Hepatocyte (in vitro differentiated cells): ENCODE measurements around the gene SPAG16. TPM values are rescaled to one million over a fixed set of nuclear protein-coding genes. Genes with fewer than 3 reads are reported as not detected.

ENCODE experiments used
- DNase-seq: peaks from one replicate; pipeline ENCODE4 v3.0.0-alpha.2; 2016; ENCODE audit warnings: low spot score
- H2AFZ ChIP-seq: fragments of 200-600 bp; sonication (generic); 2 replicates; pipeline ENCODE4 v1.6.0; 2016; ENCODE audit warnings: antibody characterized with exemption, mild to moderate bottlenecking
- H3K27ac ChIP-seq: fragments of 200-600 bp; sonication (generic); 2 replicates; pipeline ENCODE4 v1.5.1; 2016; ENCODE audit warnings: mild to moderate bottlenecking
- H3K27me3 ChIP-seq: fragments of 200-600 bp; sonication (generic); 2 replicates; pipeline ENCODE4 v1.6.1; 2016
- H3K36me3 ChIP-seq: fragments of 200-600 bp; sonication (generic); replicated peaks from 2 replicates; pipeline ENCODE4 v1.5.1; 2016; ENCODE audit warnings: low read depth; ENCODE audit not compliant: insufficient read depth
- H3K4me1 ChIP-seq: fragments of 200-600 bp; sonication (generic); 2 replicates; pipeline ENCODE4 v1.5.1; 2016; ENCODE audit warnings: mild to moderate bottlenecking, moderate library complexity; ENCODE audit not compliant: insufficient read depth
- H3K4me2 ChIP-seq: fragments of 200-600 bp; sonication (generic); 2 replicates; pipeline ENCODE4 v1.6.0; 2016
- H3K4me3 ChIP-seq: fragments of 200-600 bp; sonication (generic); 2 replicates; pipeline ENCODE4 v1.5.1; 2016; ENCODE audit warnings: mild to moderate bottlenecking
- H3K79me2 ChIP-seq: fragments of 200-600 bp; sonication (generic); 2 replicates; pipeline ENCODE4 v1.6.0; 2017; ENCODE audit warnings: mild to moderate bottlenecking
- H3K9me2 ChIP-seq: fragments of 200-600 bp; sonication (generic); replicated peaks from 2 replicates; pipeline ENCODE4 v1.6.0; 2017; ENCODE audit warnings: mild to moderate bottlenecking; ENCODE audit not compliant: insufficient read depth
- H3K9me3 ChIP-seq: fragments of 200-600 bp; sonication (generic); 2 replicates; pipeline ENCODE4 v1.5.1; 2016; ENCODE audit warnings: low read depth, mild to moderate bottlenecking
- H4K20me1 ChIP-seq: fragments of 200-600 bp; sonication (generic); 2 replicates; pipeline ENCODE4 v1.6.0; 2016; ENCODE audit warnings: mild to moderate bottlenecking; ENCODE audit not compliant: insufficient read depth, poor library complexity, severe bottlenecking
- CTCF ChIP-seq: fragments of 200-600 bp; sonication (generic); IDR thresholded peaks from 2 replicates; pipeline ENCODE4 v1.5.1; 2016; ENCODE audit warnings: antibody characterized with exemption, mild to moderate bottlenecking; ENCODE audit not compliant: poor library complexity
- EZH2 ChIP-seq: fragments of 200-600 bp; sonication (generic); IDR thresholded peaks from 2 replicates; pipeline ENCODE4 v1.6.1; 2016; ENCODE audit warnings: antibody characterized with exemption, mild to moderate bottlenecking, borderline replicate concordance
- EZH2phosphoT487 ChIP-seq: fragments of 200-600 bp; sonication (generic); IDR thresholded peaks from one replicate; pipeline ENCODE4 v1.6.1; 2018; ENCODE audit warnings: antibody characterized with exemption, mild to moderate bottlenecking, low read depth, moderate library complexity; ENCODE audit not compliant: unreplicated experiment, severe bottlenecking
- WGBS: methylation state at CpG from one replicate; pipeline ENCODE4 v1.1.6; 2016; ENCODE audit warnings: low lambda C conversion rate; ENCODE audit errors: missing lambda C conversion rate; 5-methylcytosine and 5-hydroxymethylcytosine counted together
- polyA plus RNA-seq: library from polyadenylated mRNA; unstranded; fragments of >200 nt; fragmentation: Nextera tagmentation; extraction: Ambion mirVana; gene quantifications from 2 replicates; pipeline ENCODE4 v1.2.1, GENCODE V29; 2016
- total RNA-seq: library from RNA; depleted of rRNA; stranded (reverse); fragments of >200 nt; gene quantifications from 2 replicates; pipeline ENCODE4 v1.2.3, GENCODE V29; 2014

The SPAG16 gene
- total and polyA plus RNA-seq, 2 experiments from 2014 or later = 52.1 to 56.9 TPM

- H3K9me2 ChIP-seq = no peaks in the 10 kb centered on the region
- H3K4me1 ChIP-seq = no peaks in the 10 kb centered on the region
- H2AFZ ChIP-seq = no peak overlapping the region
- no peak overlapping the region for H3K4me3 ChIP-seq
- H3K9me3 ChIP-seq = no peaks in the 10 kb centered on the region
- H3K4me2 ChIP-seq = no peak overlapping the region
- TF ChIP-seq EZH2 (no peak), EZH2phosphoT487 (no peak), CTCF (no peak)
- 81% methylated on average over 3 of the region's 3 CpGs for WGBS
- H3K27ac ChIP-seq = no peak overlapping the region
- no peaks in the 10 kb centered on the region for H3K27me3 ChIP-seq
- no peaks in the 10 kb centered on the region for H4K20me1 ChIP-seq
- DNase-seq = peak; percentile 42
- no peaks in the 10 kb centered on the region for H3K79me2 ChIP-seq
- no peaks in the 10 kb centered on the region for H3K36me3 ChIP-seq
These were observed 735.1 kb downstream of the SPAG16 start for GRCh38 chr2:214019229-214019972.

GRCh38 chr2:214019973-214020345 lies 735.7 kb downstream of the SPAG16 start:
- WGBS = 78% methylated on average over 4 of the region's 4 CpGs
- H3K4me2 ChIP-seq = no peak overlapping the region
- DNase-seq = no peak

GRCh38 chr2:214029190-214029589 lies 744.9 kb downstream of the SPAG16 start:
- H3K4me2 ChIP-seq = no peak overlapping the region
- H3K79me2 ChIP-seq = no peaks in the 10 kb centered on the region
- H3K4me1 ChIP-seq = no peaks in the 10 kb centered on the region
- no peak overlapping the region for H3K27ac ChIP-seq
- no peak for DNase-seq
- TF ChIP-seq EZH2 (no peak), CTCF (no peak), EZH2phosphoT487 (no peak)
- H3K36me3 ChIP-seq = no peaks in the 10 kb centered on the region
- 89% methylated on average over 2 of the region's 2 CpGs for WGBS
- H3K27me3 ChIP-seq = no peaks in the 10 kb centered on the region
- H3K9me3 ChIP-seq = no peaks in the 10 kb centered on the region
- H2AFZ ChIP-seq = no peak overlapping the region
- no peak overlapping the region for H3K4me3 ChIP-seq
- H3K9me2 ChIP-seq = no peaks in the 10 kb centered on the region
- H4K20me1 ChIP-seq = no peaks in the 10 kb centered on the region

More at GRCh38 chr2:214019973-214020345, 735.7 kb downstream of the SPAG16 start:
- no peaks in the 10 kb centered on the region for H3K79me2 ChIP-seq
- H4K20me1 ChIP-seq = no peaks in the 10 kb centered on the region
- H3K4me1 ChIP-seq = no peaks in the 10 kb centered on the region
- TF ChIP-seq EZH2 = no peak
- no peak for TF ChIP-seq CTCF
- TF ChIP-seq EZH2phosphoT487 = no peak
- no peaks in the 10 kb centered on the region for H3K9me2 ChIP-seq
- no peaks in the 10 kb centered on the region for H3K9me3 ChIP-seq
- H3K27me3 ChIP-seq = no peaks in the 10 kb centered on the region
- no peak overlapping the region for H2AFZ ChIP-seq
- H3K27ac ChIP-seq = no peak overlapping the region
- H3K36me3 ChIP-seq = no peaks in the 10 kb centered on the region
- no peak overlapping the region for H3K4me3 ChIP-seq

- Histone ChIP-seq H3K4me1 (no peaks in the 10 kb centered on the region), H3K27ac (no peak overlapping the region), H3K9me3 (no peaks in the 10 kb centered on the region), H3K79me2 (no peaks in the 10 kb centered on the region), H2AFZ (no peak overlapping the region), H3K4me2 (no peak overlapping the region), H3K4me3 (no peak overlapping the region), H4K20me1 (no peaks in the 10 kb centered on the region), H3K36me3 (no peaks in the 10 kb centered on the region), H3K9me2 (no peaks in the 10 kb centered on the region), H3K27me3 (no peaks in the 10 kb centered on the region)
- WGBS = 86% methylated on average over 1 of the region's 1 CpG
- TF ChIP-seq EZH2 = no peak
- no peak for TF ChIP-seq CTCF
- no peak for TF ChIP-seq EZH2phosphoT487
- DNase-seq = no peak
These were observed 747.3 kb downstream of the SPAG16 start for GRCh38 chr2:214031566-214031965.
